ENCODE measurements around the gene LHCGR. TPM values are rescaled to one million over a fixed set of nuclear protein-coding genes. Genes with fewer than 3 reads are reported as not detected.
"Not testable (repeated sequence)": the region's sequence is repeated elsewhere in the genome, so short reads cannot be mapped to it uniquely, and the experiment has no call there.

Gene LHCGR
- total RNA-seq, 1 experiment from 2014 or later = not detected

DNA sequence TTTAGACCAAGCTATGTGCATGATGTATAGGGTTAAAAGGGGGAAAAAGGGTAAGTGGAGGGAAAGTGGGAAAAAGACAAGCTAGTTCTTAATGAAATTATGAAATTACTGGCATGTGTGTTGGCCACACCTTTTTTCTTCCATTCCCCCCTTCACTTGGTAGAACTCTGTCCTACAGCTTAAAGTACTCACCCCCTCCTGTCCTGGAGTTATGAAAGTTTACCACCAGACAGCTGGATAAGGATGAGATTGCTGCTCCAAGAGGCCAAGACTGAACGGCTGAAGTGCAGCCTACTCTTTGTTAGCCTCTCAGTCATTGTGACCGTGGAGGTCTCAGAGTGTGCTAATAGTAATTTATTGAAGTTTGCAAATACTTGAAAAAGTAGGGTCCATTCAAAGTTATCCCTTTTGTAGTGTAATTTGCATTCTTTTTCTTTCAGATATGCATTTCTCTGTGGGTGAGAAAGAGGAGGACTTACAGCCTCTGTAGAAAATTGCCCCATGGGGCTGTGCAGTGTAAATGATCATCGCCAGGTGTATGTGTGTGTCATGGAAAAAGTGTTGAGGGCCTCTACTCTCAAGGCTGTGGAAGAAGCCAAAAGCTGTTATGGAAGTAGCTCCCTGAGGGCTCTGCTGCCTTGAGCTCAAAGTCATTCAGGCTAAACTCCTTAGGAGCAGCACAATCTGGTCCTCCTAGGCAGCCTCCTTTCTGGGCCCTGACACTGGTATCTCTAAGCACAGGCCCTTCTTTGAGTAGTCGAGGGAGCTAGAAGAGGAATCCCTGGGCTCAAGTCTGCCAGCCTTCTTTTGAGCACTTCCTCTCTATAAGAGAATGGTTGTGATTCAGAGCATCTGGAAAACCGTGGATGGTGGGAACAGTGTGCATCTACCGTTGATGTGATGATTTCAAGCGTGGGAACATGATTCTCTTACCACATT lies 46.2 kb downstream of the LHCGR start:
- H3K36me3 ChIP-seq = no peaks in the 10 kb centered on the region
- H3K4me3 ChIP-seq = no peak overlapping the region
- no peaks in the 10 kb centered on the region for H3K9me3 ChIP-seq (replicated peaks)
- no peak overlapping the region for H3K27ac ChIP-seq
- H3K27me3 ChIP-seq = no peaks in the 10 kb centered on the region
- H3K4me1 ChIP-seq = no peaks in the 10 kb centered on the region
- DNase-seq = no peak

GRCh38 chr2:48707466-48707865 lies 48.1 kb downstream of the LHCGR start:
- Histone ChIP-seq H3K4me1 (no peaks in the 10 kb centered on the region), H3K27me3 (no peaks in the 10 kb centered on the region)
- DNase-seq = no peak

DNA sequence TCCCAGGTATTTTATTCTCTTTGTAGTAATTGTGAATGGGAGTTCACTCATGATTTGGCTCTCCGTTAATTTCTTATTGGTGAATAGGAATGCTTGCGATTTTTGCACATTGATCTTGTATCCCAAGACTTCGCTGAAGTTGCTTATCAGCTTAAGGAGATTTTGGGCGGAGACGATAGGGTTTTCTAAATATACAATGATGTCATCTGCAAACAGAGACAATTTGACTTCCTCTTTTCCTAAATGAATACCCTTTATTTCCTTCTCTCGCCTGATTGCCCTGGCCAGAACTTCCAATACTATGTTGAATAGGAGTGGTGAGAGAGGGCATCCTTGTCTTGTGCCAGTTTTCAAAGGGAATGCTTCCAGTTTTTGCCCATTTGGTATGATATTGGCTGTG lies 51.9 kb downstream of the LHCGR start:
- H3K9me3 ChIP-seq (replicated peaks); H3K4me1 ChIP-seq; H3K27ac ChIP-seq; DNase-seq; H3K4me3 ChIP-seq; H3K27me3 ChIP-seq; H3K36me3 ChIP-seq: not testable (repeated sequence)

More at GRCh38 chr2:48707466-48707865, 48.1 kb downstream of the LHCGR start:
- Histone ChIP-seq H3K36me3 (no peaks in the 10 kb centered on the region), H3K27ac (no peak overlapping the region), H3K4me3 (no peak overlapping the region), H3K9me3 (replicated peaks) (no peaks in the 10 kb centered on the region)

DNA sequence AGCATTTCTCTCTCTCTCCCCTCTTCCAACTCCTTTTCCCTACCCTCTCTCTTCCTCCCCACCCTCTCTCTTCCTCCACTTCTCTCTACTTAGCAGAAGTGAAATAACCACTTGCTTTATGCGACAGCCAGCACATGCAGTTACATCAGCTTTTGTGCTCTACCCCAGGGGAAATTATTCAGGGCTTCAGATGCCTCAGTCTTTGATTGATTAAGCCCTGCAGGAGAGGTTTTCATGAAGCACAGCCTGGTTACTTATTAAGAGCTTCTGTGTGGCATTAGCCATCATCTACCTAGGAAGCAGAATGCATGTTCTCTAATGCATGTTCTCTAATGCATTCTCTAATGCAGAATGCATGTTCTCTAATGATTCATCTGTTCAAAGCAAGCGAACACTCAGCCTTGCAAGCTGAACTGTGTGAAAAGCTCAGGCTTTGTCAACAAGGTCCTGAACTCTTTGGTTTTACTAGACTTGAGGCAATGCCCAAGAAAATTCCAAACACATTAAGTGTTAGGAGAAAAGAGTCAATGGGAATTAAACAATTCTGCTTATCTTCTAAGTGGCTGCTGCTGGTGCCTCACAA lies 56.1 kb downstream of the LHCGR start:
- Histone ChIP-seq H3K4me3 (no peak overlapping the region), H3K27me3 (0 out of 2 replicates have a peak, but pooled peaks cover 3% of the 10 kb centered on the region), H3K9me3 (replicated peaks) (no peaks in the 10 kb centered on the region), H3K4me1 (no peaks in the 10 kb centered on the region), H3K27ac (no peak overlapping the region), H3K36me3 (no peaks in the 10 kb centered on the region)
- no peak for DNase-seq

DNA sequence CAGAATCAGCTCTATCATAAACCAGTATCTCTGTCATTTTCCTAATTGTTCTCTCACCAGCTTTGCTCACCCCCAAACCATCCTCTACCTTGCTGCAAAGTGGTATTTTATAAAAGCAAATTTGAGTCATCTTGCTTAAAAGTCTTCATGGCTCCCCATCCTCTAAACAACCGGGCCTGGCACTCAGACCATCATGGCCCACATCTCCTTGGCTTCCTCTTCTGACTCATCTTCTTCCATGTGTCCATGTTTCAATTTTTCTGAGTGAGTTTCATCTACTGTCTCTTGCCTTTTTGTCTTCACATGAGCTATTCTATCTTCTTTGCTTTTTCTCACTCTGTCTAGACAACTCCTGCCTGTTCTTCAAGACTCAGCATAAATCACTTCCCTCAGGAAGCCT lies 58.6 kb downstream of the LHCGR start:
- Histone ChIP-seq H3K36me3 (no peaks in the 10 kb centered on the region), H3K4me1 (no peaks in the 10 kb centered on the region; the same call in 1 of the 2 replicates), H3K27ac (no peak overlapping the region), H3K9me3 (replicated peaks) (no peaks in the 10 kb centered on the region), H3K4me3 (no peak overlapping the region), H3K27me3 (0 out of 2 replicates have a peak, but pooled peaks cover 3% of the 10 kb centered on the region)
- no peak for DNase-seq

GRCh38 chr2:48695991-48696390 lies 59.5 kb downstream of the LHCGR start:
- H3K27ac ChIP-seq = no peak overlapping the region
- 0 out of 2 replicates have a peak, but pooled peaks cover 3% of the 10 kb centered on the region for H3K27me3 ChIP-seq
- no peaks in the 10 kb centered on the region; the same call in 1 of the 2 replicates for H3K4me1 ChIP-seq
- no peaks in the 10 kb centered on the region for H3K9me3 ChIP-seq (replicated peaks)
- H3K36me3 ChIP-seq = no peaks in the 10 kb centered on the region
- H3K4me3 ChIP-seq = no peak overlapping the region
- no peak for DNase-seq

DNA sequence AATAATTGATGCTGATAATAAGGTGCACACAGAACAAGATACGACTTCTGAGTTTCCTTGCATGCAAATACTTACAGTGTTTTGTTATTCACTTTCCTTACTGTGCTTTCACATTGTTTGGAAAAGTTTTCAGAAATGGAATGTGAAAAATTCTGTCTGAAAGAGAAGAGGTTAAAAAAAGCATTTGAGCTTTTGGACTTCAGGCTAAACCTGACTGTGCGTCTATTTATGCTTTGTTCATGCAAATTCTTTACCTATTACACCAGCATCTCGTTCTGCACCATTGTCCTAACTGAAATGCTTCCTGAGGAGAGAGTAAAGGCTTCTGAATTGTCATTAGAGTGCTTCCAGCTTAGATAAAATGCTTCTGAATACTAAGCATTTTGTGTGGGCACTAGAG lies 61.4 kb downstream of the LHCGR start:
- Histone ChIP-seq H3K27ac (no peak overlapping the region), H3K4me3 (no peak overlapping the region), H3K27me3 (0 out of 2 replicates have a peak, but pooled peaks cover 3% of the 10 kb centered on the region), H3K9me3 (replicated peaks) (no peaks in the 10 kb centered on the region), H3K4me1 (no peaks in the 10 kb centered on the region; the same call in 1 of the 2 replicates), H3K36me3 (no peaks in the 10 kb centered on the region)
- DNase-seq = no peak

DNA sequence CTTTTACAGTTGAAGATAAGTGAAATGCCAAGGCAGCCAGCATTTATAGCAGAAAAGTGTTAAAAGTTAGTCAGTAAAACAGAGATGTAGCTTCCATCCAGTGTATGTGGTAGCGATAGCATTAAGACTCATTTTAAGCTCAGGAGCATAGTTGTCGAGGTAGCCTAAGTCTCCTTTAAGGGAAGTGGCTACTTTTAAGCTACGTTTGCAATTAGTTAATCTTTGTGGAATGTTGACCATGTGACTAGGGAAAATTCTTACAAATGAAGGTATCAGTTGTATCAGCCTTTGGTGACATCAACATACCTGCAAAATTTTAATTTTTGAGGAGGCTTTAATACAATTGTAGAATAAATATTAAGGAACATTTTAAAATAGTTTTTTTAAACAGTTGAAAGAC lies 61.9 kb downstream of the LHCGR start:
- DNase-seq = no peak
- 0 out of 2 replicates have a peak, but pooled peaks cover 3% of the 10 kb centered on the region for H3K27me3 ChIP-seq
- no peaks in the 10 kb centered on the region; the same call in 1 of the 2 replicates for H3K4me1 ChIP-seq
- no peaks in the 10 kb centered on the region for H3K36me3 ChIP-seq
- H3K27ac ChIP-seq = no peak overlapping the region
- H3K4me3 ChIP-seq = no peak overlapping the region
- no peaks in the 10 kb centered on the region for H3K9me3 ChIP-seq (replicated peaks)

GRCh38 chr2:48693066-48693465 lies 62.5 kb downstream of the LHCGR start:
- 0 out of 2 replicates have a peak, but pooled peaks cover 3% of the 10 kb centered on the region for H3K27me3 ChIP-seq
- H3K4me3 ChIP-seq = no peak overlapping the region
- no peaks in the 10 kb centered on the region; the same call in 1 of the 2 replicates for H3K4me1 ChIP-seq
- no peaks in the 10 kb centered on the region for H3K9me3 ChIP-seq (replicated peaks)
- no peaks in the 10 kb centered on the region for H3K36me3 ChIP-seq
- no peak for DNase-seq
- H3K27ac ChIP-seq = no peak overlapping the region

- Histone ChIP-seq H3K4me1 (no peaks in the 10 kb centered on the region; the same call in 1 of the 2 replicates), H3K36me3 (no peaks in the 10 kb centered on the region), H3K4me3 (no peak overlapping the region), H3K27me3 (no peaks in the 10 kb centered on the region), H3K9me3 (replicated peaks) (no peaks in the 10 kb centered on the region), H3K27ac (no peak overlapping the region)
- no peak for DNase-seq
Measured at GRCh38 chr2:48691935-48692691, 63.4 kb downstream of the LHCGR start.

DNA sequence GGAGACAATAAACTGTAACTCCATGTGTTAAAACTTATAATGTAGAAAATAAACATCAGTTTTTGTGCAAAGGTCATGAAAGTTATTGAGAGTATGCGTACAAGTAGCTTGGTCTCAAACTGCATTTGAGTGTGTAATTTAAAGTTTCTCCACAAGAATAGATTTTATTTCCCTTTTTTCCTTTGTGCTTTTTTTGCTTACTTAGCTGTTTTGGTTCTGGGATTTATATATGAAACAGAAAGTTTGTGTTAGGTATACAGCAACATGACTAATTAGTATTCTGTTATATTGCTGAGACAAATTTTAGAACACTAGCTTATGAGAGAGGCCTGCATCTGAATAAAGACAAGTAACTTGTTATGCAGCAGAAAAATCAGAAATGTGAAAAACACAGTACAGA lies 70.4 kb downstream of the LHCGR start:
- H3K27ac ChIP-seq = no peak overlapping the region
- H3K27me3 ChIP-seq = no peaks in the 10 kb centered on the region
- H3K4me1 ChIP-seq = no peaks in the 10 kb centered on the region
- DNase-seq = no peak
- H3K36me3 ChIP-seq = no peaks in the 10 kb centered on the region
- no peak overlapping the region for H3K4me3 ChIP-seq
- no peaks in the 10 kb centered on the region for H3K9me3 ChIP-seq (replicated peaks)

DNA sequence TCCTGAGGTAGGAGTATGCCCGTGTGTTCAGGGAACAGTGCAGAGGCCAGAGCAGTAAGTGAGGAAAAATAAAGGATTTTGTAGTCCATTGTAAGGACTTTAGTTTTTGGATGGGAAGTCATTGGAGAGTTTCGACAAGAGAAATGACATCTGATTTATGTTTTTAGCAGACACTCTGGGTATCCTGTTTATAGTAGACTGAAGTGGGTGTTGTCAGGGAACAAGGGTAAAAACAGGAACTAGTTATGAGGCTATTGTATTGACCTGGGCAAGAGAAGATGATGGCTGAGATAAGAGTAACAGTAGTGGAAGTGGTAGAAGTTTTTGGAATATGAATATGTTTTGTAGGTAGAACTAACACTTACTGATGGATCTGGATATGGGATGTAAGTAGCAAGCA lies 78.1 kb downstream of the LHCGR start:
- Histone ChIP-seq H3K36me3 (no peaks in the 10 kb centered on the region), H3K4me3 (no peak overlapping the region), H3K27ac (no peak overlapping the region), H3K4me1 (no peaks in the 10 kb centered on the region), H3K27me3 (no peaks in the 10 kb centered on the region), H3K9me3 (replicated peaks) (no peaks in the 10 kb centered on the region)
- no peak for DNase-seq

- H3K9me3 ChIP-seq (replicated peaks) = no peaks in the 10 kb centered on the region
- no peak overlapping the region for H3K4me3 ChIP-seq
- no peak overlapping the region for H3K27ac ChIP-seq
- no peaks in the 10 kb centered on the region for H3K27me3 ChIP-seq
- H3K4me1 ChIP-seq = no peaks in the 10 kb centered on the region
- H3K36me3 ChIP-seq = no peaks in the 10 kb centered on the region
- DNase-seq = no peak
Measured at GRCh38 chr2:48674933-48675332, 80.6 kb downstream of the LHCGR start.

DNA sequence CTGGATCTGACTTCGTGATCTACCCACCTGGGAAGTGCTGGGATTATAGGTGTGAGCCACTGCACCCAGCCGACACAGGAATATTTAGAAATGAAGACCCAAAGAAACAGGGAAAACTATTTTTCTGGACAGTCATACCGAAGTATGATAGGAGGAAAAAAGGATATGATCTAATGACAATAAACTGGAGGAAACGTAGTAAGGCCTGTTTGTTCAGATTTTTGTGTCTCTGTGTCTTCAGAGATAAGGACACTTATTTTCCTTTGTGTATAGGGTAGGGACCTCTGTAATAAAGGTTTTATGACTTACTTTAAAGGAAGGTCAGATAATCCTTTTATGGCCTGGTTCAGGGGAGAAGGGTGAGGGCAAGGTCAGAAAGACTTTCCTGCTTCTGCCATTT lies 81.9 kb downstream of the LHCGR start:
- no peaks in the 10 kb centered on the region for H3K27me3 ChIP-seq
- H3K9me3 ChIP-seq (replicated peaks) = no peaks in the 10 kb centered on the region
- H3K36me3 ChIP-seq = no peaks in the 10 kb centered on the region
- no peak overlapping the region for H3K27ac ChIP-seq
- H3K4me1 ChIP-seq = no peaks in the 10 kb centered on the region
- no peak overlapping the region for H3K4me3 ChIP-seq
- no peak for DNase-seq

DNA sequence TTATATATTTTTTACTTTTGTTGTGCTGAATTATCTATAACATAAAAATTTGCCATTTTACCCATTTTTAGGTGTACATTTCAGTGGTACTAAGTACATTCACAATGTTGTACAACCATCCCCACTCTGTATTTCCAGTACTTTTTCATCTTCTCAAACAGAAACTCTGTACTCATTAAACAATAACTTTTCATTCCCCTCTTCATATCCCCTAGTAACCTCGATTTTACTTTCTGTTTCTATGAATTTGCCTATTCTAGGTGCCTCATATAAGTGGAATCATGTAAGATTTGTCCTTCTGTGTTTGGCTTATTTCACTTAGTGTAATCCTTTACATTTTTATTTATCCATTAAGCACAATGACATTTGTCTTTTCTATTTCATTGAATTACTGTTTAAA lies 86.5 kb downstream of the LHCGR start:
- Histone ChIP-seq H3K9me3 (replicated peaks) (no peaks in the 10 kb centered on the region), H3K4me3 (no peak overlapping the region), H3K27ac (no peak overlapping the region)

More for the DNA sequence above, 86.5 kb downstream of the LHCGR start:
- no peaks in the 10 kb centered on the region for H3K36me3 ChIP-seq
- no peaks in the 10 kb centered on the region for H3K4me1 ChIP-seq
- DNase-seq = no peak
- H3K27me3 ChIP-seq = no peaks in the 10 kb centered on the region; the same call in 1 of the 2 replicates
